ENCODE measurements around the gene MYL3.
A peak's percentile ranks its signal among the peaks of the same experiment; 100 is the strongest.
"Not testable (repeated sequence)": the region's sequence is repeated elsewhere in the genome, so short reads cannot be mapped to it uniquely, and the experiment has no call there.

The MYL3 gene

DNA sequence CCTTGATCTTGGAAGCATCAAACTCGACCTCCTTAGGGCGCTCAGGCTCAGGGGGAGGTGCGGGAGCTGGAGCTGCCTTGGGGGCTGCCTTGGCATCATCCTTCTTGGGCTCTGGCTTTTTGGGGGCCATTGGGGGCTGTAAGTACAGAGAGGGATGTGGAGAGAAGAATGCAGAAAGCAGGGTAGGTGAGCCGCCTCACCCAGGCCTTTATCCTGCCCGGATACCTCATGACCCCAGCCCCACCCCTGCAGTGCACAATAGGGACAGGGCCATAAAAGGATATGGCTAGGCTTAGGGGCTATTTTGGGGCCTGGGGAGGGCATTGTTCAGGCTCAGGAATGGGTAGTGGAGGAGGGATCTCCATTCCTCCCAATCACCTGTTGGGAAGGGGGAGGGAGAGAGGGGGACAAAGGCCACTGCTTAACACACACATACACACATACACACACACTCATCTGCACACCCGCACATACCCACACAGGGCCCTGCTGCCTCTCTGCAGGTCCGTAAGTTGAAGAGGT is at the start of gene MYL3:
TSS of gene MYL3 (minus strand) at position 184 of the 522 bp plus-strand sequence. CDS start at position 130, 54 bp downstream.
- no peak for DNase-seq (ENCODE audit: low read depth)

DNA sequence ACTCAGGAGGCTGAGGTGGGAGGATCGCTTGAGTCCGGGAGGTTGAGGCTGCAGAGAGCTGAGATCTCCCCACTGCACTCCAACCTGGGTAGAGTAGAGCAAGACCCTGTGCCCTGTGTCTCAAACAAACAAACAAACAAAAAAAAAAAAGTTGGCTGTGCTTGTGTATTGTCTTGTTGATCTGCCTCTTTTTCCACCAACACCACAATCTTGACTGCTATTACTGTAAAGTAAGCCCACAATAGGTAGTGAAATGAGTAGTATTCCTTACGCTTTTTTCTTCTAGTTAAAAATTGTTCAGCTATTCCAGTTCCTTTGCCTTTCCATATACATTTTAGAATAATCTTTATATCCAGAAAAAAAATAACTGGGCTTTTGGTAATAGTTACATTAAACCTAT is 49.7 kb upstream of the MYL3 start:
- DNase-seq (ENCODE audit: low read depth): no peak

DNA sequence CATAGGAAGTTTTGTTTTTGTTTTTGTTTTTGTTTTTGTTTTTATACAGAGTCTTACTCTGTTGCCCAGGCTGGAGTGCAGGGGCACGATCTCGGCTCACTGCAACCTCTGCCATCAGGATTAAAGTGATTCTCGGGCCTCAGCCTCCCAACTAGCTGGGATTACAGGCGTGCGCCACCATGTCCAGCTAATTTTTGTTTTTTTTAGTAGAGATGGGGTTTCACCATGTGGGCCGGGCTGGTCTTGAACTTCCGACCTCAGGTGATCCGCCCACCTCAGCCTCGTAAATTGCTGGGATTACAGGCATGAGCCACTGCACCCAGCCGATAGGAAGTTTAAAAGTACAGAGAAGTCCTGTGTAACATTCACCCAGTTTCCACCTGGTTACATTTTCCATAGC is 47.7 kb upstream of the MYL3 start:
- DNase-seq (ENCODE audit: low read depth): not testable (repeated sequence)

DNA sequence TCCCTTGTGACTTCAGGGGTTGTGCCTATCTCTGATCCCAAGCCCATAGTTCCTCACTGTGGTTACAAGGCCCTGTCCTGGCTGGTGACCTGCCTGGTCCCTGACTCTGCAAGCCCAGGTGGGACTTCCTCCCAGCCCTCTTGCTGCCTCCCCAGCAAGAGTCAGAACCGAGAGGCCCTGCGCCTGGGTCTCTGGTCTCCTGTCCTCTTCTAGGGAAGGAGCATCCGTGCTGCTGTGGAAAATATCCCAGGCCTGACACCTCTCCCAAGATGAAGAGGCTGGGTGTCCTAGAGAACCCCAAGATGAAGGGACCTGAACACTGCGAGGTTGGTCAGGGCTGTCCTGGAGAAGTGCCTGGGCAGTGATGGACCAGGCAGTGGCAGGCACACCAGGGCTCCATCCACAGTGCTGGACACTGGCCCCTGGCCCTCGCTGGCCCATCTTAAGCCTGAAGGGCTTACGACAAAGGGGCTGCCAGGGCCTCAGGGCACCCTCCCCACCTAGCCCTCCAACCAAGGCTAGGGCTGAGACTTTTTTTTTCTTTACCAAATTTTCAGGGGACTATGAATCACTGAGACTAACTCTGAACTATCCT is 47.0 kb upstream of the MYL3 start:
- DNase-seq (ENCODE audit: low read depth): no peak

DNA sequence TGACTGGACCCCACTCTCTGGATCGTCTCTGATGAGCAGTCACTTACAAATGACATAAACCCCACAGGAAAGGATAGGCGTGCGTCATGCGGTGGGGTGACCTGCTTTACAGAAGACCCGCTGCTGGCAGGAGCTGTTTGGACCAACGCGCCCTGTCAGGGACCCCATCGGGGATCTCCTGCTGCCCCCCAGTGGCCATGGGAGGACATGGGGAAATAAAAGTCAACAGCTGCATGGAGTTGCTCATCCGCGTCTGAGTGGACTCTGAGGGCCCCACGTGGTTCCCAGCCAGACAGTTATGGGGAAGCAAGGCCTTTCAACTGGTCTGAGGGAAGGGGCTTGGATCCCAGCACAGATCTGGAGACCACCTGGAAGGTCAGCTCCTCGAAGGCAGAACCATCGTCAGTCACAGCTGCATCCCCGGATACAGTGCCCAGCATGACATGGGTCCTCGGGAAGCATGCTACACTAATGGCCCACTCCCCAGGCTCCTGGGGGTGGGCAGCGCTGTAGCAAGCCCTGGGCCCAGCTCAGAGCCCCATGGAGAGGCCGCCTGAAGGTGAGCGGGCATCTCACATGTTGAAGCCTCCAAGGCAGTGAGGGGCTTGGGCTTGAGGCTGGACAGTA is 46.4 kb upstream of the MYL3 start:
- DNase-seq (ENCODE audit: low read depth): peak; percentile 56

DNA sequence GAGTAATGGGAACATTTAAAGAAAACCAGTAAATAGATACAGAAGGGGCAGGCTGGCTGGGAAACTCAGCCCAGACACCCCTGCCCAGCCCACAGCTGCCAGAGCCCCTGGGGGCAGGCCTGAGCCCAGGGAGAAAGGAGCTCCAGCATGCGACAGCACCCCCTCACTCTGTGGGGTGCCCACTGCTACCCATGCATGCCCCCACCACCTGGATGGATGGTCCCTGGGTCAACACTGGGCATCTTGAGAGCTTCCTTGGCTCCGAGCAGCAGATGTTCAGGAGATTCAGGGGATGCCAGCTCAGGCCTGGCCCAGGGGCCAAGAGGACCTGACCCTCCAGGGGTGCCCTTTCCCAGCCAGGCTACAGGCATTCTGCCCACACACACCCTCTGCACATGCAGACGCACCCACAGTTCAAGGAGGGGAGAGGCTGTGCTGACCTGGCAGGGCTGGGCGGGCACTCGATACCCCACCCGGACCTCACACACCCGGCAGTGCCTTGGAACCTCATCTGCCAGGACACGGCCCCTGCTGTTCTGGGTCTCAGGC is 45.8 kb upstream of the MYL3 start:
- DNase-seq (ENCODE audit: low read depth): no peak

DNA sequence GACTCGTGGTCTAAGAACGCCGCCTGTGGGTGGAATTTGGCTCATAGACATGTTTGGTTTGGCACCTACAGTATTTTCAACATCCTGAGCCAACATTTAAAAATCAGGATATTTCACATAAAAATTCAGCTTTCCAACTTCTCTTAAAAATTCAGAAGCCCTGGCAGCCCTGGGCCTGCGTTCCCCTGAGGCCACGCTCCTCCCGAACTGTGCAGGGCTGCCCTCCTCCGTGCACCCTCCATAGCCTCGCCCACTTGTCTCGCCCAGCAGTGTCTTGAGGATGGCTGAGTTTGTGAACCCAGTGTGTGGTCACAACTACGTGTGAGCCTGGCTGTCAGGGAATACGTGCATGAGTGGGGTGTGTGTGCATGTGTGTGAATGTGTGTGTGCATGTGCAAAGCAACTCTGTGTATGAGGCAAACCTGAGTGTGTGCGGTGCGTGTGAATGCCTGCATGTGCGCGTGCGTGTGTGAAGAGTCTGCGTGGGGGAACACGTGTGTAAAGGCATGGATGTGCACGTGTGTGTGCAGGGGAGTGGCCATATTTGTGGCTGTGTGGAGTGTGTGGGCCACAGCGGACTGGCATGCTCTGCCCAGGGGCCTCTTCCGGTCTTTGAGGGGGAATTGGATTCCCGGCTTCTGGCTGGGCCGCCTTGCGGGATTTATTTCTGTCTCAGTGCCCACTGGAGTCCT is 45.2 kb upstream of the MYL3 start:
- DNase-seq (ENCODE audit: low read depth): no peak

DNA sequence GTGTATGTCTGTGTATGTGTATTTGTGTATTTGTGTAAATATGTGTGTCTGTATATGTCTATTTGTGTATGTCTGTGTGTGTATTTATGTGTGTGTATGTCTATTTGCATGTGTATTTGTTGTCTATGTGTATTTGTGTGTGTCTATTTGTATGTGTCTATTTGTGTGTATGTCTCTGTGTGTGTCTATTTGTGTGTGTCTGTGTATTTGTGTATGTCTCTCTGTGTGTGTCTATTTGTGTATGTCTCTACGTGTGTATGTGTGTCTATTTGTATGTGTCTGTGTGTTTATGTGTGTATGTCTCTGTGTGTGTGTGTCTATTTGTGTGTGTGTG is 44.7 kb upstream of the MYL3 start:
- DNase-seq (ENCODE audit: low read depth): no peak

DNA sequence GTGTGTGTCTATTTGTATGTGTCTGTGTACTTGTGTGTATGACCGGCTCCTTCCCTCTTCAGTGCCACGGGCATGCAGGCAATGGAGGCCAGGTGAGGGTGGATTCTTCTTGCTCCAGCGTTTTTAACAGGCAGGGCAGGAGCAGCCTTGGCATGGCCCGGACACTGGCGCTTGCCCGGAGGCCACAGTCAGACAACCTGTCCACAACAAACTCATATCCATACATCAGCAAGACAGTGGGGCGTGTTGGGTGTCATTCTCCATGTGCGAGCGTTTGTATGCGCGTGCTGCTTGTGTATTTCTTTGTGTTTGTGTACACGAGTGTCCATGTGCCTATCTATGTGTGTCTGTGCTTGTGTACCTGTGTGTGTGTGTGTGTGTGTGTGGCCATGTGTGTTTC is 44.0 kb upstream of the MYL3 start:
- no peak for DNase-seq (ENCODE audit: low read depth)

DNA sequence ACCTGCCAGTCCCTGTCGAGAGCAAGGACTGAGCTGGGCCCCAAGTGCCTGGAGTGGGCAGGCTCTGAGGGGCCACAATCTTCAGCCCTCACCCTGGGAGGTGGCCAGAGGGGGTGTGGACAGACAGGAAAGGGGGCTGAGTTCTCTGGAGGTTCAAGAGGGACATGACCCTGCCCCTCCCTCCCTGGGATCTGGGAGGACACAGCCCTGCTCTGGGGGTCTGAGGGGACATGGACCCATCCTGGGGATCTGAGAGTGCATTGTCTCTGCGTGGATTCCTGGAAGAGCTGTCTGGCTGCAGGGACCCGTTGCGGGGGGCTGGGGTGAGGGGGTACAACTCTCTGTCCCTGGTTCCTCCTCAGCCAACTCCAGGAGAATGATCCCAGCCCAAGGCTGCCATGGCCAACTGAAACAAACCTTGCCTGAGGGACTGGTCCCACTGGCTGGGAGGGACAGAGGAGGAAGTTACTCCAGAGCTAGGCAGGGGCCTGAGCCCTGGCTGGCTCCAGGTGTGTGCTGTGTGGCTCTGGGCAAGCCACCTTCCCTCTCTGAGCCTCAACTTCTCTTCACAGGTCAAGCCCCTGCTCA is 43.3 kb upstream of the MYL3 start:
- DNase-seq (ENCODE audit: low read depth): no peak

DNA sequence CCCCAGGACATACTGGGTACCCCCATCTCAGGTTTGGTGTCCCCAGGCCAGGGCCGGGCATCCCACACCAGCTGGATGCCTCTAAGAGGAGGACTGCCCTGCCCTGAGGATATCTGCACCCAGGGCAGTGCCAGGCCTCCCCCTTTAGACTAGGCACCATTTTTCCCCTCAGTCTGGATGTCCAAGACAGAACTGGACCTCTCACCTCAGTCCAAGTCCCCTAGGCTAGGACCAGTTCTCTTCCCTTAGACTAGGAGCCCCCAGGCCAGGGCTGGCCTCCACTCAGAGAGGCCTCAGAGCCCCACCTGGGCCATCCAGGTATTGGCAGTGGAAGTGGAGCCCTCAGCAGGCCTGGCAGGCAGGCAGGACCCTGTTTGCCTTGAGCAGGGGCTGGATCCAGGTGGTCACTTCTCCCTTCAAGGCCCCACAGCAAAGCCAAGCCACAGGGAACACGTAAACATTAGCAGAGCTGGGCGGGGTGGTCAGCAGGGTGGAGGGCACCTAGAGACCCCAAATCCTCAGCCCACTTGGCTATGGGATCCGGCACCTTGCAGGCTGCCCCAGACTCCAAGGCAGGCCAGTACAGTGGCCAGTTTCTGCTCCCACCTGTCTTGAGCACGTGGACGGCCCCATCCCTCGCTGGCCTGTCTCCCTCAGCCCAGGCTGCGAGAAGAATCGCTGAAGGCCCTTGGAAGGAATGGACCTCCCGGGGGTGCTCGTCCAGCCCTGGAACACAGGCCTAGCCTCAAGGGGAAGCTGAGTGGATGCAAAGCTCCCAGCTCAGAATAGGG is 42.6 kb upstream of the MYL3 start:
- DNase-seq (ENCODE audit: low read depth): no peak

DNA sequence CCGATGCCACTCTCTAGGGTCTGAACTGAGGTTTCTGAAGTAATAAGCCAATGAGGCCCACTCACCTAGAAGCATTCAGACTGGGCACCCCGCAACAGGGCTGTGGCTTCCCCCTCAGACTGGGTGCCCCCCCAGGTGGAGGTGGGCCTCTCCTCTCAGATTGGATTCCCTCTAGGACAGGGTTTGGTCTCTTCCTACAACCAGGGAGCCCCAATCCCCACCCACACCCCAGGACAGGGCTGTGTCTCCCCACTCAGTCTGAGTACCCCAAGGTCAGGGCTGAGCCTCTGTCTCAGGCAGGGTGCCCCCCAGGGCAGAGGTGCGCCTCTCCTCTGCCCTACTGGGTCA is 41.9 kb upstream of the MYL3 start:
- no peak for DNase-seq (ENCODE audit: low read depth)

DNA sequence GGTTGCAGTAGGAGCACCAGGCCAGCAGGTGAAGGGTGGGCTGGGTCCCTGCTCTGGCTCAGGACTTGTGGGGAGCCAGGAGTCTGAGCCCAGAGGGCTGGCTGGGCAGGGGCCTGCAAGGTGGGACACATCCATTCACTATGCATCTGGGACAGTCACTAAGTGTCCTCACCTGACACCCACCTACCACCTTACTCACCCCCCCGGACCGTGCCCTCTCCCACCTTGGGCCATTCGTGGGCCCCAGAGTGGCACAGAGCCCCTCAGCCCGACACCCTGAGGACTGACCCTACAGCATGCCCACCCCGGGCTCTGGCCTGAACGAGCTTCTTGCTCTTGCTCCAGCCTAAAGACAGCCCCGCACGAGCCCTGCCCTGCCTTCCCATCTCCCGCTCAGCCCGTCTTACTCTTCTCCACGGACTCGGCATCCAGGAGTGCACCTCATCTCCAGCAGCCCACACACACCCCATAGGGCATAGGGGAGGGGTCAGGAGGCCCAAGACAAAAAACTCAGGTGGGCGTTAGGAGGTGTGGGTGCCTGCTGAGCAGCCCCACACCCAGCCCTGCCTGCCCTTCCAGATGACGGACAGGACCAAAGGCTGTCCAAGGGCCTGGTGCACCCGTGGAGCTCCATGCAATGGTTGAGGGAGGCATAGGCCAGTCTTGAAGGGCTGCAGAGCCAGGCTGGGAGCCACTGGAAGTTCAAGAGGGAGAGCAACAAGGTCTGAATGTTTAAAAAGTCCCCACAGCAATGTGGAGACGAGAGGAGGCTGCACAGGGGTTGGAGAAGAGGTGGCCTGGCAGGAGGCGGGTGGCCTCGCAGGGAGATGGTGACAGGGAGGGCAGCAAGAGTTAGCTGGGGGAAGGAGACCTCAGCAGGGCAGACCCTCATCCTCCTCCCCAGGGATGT is 41.3 kb upstream of the MYL3 start:
- DNase-seq (ENCODE audit: low read depth): no peak

DNA sequence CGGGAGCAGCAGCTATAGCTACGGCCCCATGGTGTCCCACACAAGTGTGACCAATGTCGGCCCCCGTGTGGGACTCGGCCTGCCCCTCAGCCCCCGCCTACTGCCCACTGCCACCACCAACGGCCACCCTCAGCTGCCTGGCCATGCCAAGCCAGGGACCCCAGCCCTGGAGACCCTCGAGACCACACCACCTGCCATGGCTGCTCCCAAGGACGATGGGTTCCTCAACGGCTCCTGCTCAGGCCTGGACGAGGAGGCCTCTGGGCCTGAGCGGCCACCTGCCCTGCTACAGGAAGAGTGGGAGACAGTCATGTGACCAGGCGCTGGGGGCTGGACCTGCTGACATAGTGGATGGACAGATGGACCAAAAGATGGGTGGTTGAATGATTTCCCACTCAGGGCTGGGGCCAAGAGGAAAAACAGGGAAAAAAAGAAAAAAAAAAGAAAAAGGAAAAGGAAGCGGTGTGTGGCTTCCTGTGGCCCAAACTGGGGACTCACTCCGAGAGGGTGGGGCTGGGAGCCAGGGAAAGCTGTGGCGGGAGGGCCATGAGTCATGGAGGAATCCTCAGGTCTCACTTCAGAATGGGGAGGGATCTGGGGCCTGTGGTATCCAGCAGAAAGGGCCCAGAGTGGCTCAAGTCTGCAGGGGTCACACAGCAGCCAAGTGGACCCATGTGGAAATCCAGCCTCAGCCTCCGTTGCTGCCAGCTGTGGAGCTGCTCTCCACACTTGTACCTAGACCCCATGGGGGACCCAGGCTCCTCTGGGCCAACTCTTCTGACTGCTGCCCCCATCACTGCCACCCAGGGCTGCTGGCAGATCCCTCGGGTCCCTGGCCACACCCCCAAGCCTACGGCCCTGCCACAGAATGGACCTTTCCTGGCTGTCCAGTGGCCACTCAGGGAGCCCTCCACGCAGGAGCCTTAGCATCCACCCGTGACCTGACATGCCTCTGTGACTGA is 40.4 kb upstream of the MYL3 start:
- no peak for DNase-seq (ENCODE audit: low read depth)

DNA sequence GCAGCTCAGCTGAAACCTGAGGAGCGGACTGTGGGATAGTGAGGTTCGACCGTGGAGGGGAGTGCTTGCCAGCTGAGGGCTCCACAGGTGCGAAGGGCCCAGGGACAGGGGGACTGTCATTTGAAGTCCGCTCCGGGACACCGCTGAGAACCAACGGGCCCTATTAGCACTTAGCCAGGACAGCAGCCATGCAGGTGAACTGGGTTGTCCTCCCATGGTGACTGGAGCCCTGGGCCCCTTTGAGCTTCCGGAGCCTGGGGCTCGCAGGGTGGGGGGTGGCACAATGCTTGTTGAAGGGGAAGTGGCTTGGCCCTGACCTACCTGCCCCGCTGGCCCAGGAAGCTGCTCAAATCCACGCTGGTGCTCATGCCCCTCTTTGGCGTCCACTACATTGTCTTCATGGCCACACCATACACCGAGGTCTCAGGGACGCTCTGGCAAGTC is 39.0 kb upstream of the MYL3 start:
- no peak for DNase-seq (ENCODE audit: low read depth)

DNA sequence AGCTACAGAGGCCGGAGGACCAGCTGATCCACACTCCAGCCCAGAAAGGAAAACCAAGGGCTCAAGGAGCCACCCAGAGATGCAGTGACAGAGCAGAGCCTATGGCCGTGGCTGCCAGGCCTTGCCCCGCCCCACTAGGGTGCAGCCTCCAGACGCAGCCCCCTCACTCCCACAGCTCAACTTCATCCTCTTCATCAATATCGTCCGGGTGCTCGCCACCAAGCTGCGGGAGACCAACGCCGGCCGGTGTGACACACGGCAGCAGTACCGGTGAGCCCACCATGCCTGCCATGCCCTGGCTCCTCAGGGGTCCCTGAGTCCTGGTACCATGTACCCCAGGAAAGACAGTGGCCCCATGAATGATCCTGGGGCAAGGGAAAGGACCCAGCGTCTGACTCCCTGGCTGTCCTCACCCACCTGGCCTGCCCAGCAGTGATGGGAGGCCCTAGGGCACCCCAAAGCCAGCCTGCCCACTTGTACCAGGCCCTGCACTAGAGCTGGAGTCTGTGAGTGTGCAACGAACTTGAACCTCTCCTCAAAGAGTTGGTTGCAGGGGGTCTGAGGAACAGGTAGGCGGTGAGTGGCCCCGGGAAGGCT is 38.4 kb upstream of the MYL3 start:
- no peak for DNase-seq (ENCODE audit: low read depth)

DNA sequence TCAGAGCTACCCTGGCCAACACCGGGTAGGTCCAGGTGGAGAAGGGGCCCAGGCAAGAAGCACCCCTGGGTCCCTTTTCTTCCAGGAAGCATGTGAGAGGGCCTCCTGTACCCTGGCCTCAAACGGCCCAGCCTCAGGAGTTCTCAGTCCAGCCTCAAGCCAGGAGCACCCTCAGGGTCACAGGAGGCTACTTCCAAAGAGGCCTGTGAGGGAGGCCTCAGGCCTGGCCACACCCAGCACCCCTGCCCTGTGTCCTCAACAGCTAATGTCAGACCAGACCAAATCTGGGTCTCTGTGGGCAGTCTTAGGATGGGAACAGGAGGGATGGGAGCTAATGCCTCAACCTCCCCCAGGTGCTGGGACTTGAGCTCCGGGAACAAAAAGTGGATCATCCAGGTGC is 37.8 kb upstream of the MYL3 start:
- no peak for DNase-seq (ENCODE audit: low read depth)

DNA sequence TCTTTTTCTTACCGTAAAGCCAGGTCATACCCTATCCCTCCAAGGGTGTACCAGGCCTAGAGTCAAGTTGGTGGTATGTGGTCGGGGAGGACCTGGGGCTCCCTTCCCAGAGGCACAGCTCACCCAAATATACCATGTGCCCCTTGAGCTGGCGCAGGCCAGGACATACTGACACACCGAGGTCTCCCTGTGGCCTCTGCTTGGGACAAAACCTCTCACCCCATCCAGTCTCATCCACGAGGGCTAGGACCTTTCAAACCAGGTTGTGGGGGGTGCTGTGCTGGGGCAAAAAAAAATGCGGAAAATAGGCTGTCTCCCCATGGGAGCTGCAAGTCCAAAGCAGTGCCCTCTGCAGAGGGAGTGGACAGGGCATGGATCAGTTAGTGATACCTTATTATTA is 37.1 kb upstream of the MYL3 start:
- no peak for DNase-seq (ENCODE audit: low read depth)

DNA sequence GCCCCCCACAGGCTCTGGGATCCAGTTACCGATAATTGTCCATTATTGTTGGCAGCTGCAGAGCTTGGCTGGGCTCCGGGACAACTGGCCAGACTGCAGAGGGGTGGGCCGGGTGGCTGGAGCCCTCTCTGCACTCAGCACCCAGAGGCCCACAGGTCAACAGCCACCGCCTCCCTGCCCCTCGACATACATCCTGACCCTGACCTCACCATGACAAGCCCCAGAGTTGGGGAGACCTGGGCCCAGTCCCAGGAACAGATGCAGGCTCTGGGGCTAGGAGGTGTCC is 36.7 kb upstream of the MYL3 start:
- DNase-seq (ENCODE audit: low read depth): no peak

All from activated T-helper 1 cell treated with Interleukin-2 at 50 U/mL for 16 hours (primary cell).